SU-DHL-6 (cell line): ENCODE data around the gene KCTD3.

ENCODE experiments used
- H2AFZ ChIP-seq: fragments of 200-600 bp; sonication (generic); 2 replicates; pipeline ENCODE4 v1.6.1; 2014; ENCODE audit warnings: low read depth, mild to moderate bottlenecking, moderate library complexity, mixed read lengths, antibody characterized with exemption, low read length; ENCODE audit not compliant: severe bottlenecking
- H3F3A ChIP-seq: fragments of 200-600 bp; shearing (Covaris generic); 2 replicates; pipeline ENCODE4 v1.6.0; 2016; ENCODE audit warnings: antibody characterized with exemption, mild to moderate bottlenecking; ENCODE audit not compliant: insufficient read depth
- H3K27ac ChIP-seq: fragments of 200-600 bp; sonication (generic); 2 replicates; pipeline ENCODE4 v1.5.1; 2016; ENCODE audit warnings: low read depth, mild to moderate bottlenecking, low read length, moderate library complexity, mixed read lengths
- H3K27me3 ChIP-seq: fragments of 200-600 bp; sonication (generic), shearing (Covaris generic); 2 replicates; pipeline ENCODE4 v1.6.0; 2014; ENCODE audit warnings: mild to moderate bottlenecking, low read length
- H3K36me3 ChIP-seq: fragments of 200-600 bp; sonication (generic); 2 replicates; pipeline ENCODE4 v1.6.1; 2014; ENCODE audit warnings: mild to moderate bottlenecking, low read length, mixed read lengths
- H3K4me2 ChIP-seq: fragments of 300-600, 200-600 bp; shearing (Covaris generic), sonication (generic); 2 replicates; pipeline ENCODE4 v1.6.0; 2014; ENCODE audit warnings: low read length, low read depth, mild to moderate bottlenecking; ENCODE audit not compliant: poor library complexity, severe bottlenecking
- H3K4me3 ChIP-seq: fragments of 200-600 bp; sonication (generic); 2 replicates; pipeline ENCODE4 v1.5.1; 2014; ENCODE audit warnings: antibody characterized with exemption, low read length, mild to moderate bottlenecking, mixed read lengths; ENCODE audit not compliant: insufficient read depth, poor library complexity, severe bottlenecking
- H3K79me2 ChIP-seq: fragments of 200-600 bp; sonication (generic); 2 replicates; pipeline ENCODE4 v1.6.1; 2014; ENCODE audit warnings: mild to moderate bottlenecking, low read length, moderate library complexity; ENCODE audit not compliant: insufficient read depth
- H3K9ac ChIP-seq: fragments of 200-600 bp; sonication (generic); 2 replicates; pipeline ENCODE4 v1.7.0; 2014; ENCODE audit warnings: mild to moderate bottlenecking, low read length
- H3K9me2 ChIP-seq: fragments of 200-600 bp; sonication (generic); replicated peaks from 2 replicates; pipeline ENCODE4 v1.6.1; 2014; ENCODE audit warnings: low read length; ENCODE audit not compliant: insufficient read depth
- H3K9me3 ChIP-seq: fragments of 200-600 bp; sonication (generic); 2 replicates; pipeline ENCODE4 v1.6.1; 2014; ENCODE audit warnings: low read length, mixed read lengths; ENCODE audit not compliant: insufficient read depth
- H4K20me1 ChIP-seq: fragments of 200-600 bp; sonication (generic); 2 replicates; pipeline ENCODE4 v1.6.1; 2014; ENCODE audit warnings: low read depth, mild to moderate bottlenecking, antibody characterized with exemption, low read length, moderate library complexity, mixed read lengths
- CTCF ChIP-seq: fragments of 200-600 bp; sonication (generic); IDR thresholded peaks from one replicate; pipeline ENCODE4 v1.5.1; 2017; ENCODE audit warnings: antibody characterized with exemption, mild to moderate bottlenecking, low read length, moderate library complexity; ENCODE audit not compliant: insufficient read depth, poor library complexity, severe bottlenecking
- EZH2phosphoT487 ChIP-seq: fragments of 200-600 bp; sonication (generic), shearing (Covaris generic); conservative IDR thresholded peaks from 2 replicates; pipeline ENCODE4 v1.6.1; 2018; ENCODE audit warnings: mild to moderate bottlenecking, antibody characterized with exemption, low read length, moderate library complexity, mixed read lengths

The KCTD3 gene

GRCh38 chr1:215581896-215582295 is 14.8 kb downstream of the KCTD3 start:
- Histone ChIP-seq H3K9ac (no peak overlapping the region), H3K4me2 (no peak overlapping the region), H2AFZ (no peak overlapping the region), H4K20me1 (no peaks in the 10 kb centered on the region), H3K27ac (no peak overlapping the region), H3K4me3 (no peak overlapping the region), H3K9me2 (no peaks in the 10 kb centered on the region), H3K27me3 (no peaks in the 10 kb centered on the region), H3F3A (no peaks in the 10 kb centered on the region), H3K36me3 (no peaks in the 10 kb centered on the region), H3K9me3 (no peaks in the 10 kb centered on the region), H3K79me2 (no peaks in the 10 kb centered on the region)
- no peak for TF ChIP-seq EZH2phosphoT487
- TF ChIP-seq CTCF = no peak

GRCh38 chr1:215583185-215583749 is 16.2 kb downstream of the KCTD3 start:
- no peak overlapping the region for H3K9ac ChIP-seq
- no peaks in the 10 kb centered on the region for H3F3A ChIP-seq
- H3K9me3 ChIP-seq = no peaks in the 10 kb centered on the region
- H3K27ac ChIP-seq = no peak overlapping the region
- TF ChIP-seq CTCF (no peak), EZH2phosphoT487 (no peak)
- no peak overlapping the region for H3K4me2 ChIP-seq
- no peak overlapping the region for H3K4me3 ChIP-seq
- H3K9me2 ChIP-seq = no peaks in the 10 kb centered on the region
- no peaks in the 10 kb centered on the region for H4K20me1 ChIP-seq
- no peaks in the 10 kb centered on the region for H3K27me3 ChIP-seq
- no peak overlapping the region for H2AFZ ChIP-seq
- no peaks in the 10 kb centered on the region for H3K36me3 ChIP-seq
- no peaks in the 10 kb centered on the region for H3K79me2 ChIP-seq

GRCh38 chr1:215584389-215584788 is 17.3 kb downstream of the KCTD3 start:
- no peaks in the 10 kb centered on the region for H3F3A ChIP-seq
- no peaks in the 10 kb centered on the region for H3K36me3 ChIP-seq
- no peak for TF ChIP-seq CTCF
- no peak for TF ChIP-seq EZH2phosphoT487
- H3K9ac ChIP-seq = no peak overlapping the region
- no peaks in the 10 kb centered on the region for H4K20me1 ChIP-seq
- H2AFZ ChIP-seq = no peak overlapping the region
- H3K79me2 ChIP-seq = no peaks in the 10 kb centered on the region
- no peak overlapping the region for H3K4me3 ChIP-seq
- H3K9me2 ChIP-seq = no peaks in the 10 kb centered on the region
- H3K27me3 ChIP-seq = no peaks in the 10 kb centered on the region
- no peaks in the 10 kb centered on the region for H3K9me3 ChIP-seq
- no peak overlapping the region for H3K27ac ChIP-seq
- H3K4me2 ChIP-seq = no peak overlapping the region
